ENCODE results near the gene CEP57L1. TPM values are rescaled to one million over a fixed set of nuclear protein-coding genes. Genes with fewer than 3 reads are reported as not detected.
A peak's percentile ranks its signal among the peaks of the same experiment; 100 is the strongest.

Gene CEP57L1
- total and polyA plus RNA-seq, 10 donors: 5.1 to 28.7 (median 12.4) TPM

- intact Hi-C loops (cut with DNase I; ENCODE audit: low total_unique reads): no loop called here
- TF ChIP-seq POLR2AphosphoS5 (IDR thresholded peaks at IDR 0.05) (no peak), POLR2A (IDR thresholded peaks at IDR 0.05) (no peak), CTCF (IDR thresholded peaks at IDR 0.05 in 8 of 11, conservative IDR thresholded peaks at IDR 0.05 in 3 of 11) (no peak)
- no peaks in the 10 kb centered on the region for H3K9me3 ChIP-seq
Observed at GRCh38 chr6:109060571-109060970, 34.7 kb upstream of the CEP57L1 start.

GRCh38 chr6:109062216-109062615 lies 33.1 kb upstream of the CEP57L1 start:
- Histone ChIP-seq H3K9me3 (no peaks in the 10 kb centered on the region), H3K36me3 (no peaks in the 10 kb centered on the region), H3K27ac (no peak overlapping the region), H3K27me3 (replicated peaks in 1 of 7) (no peaks in the 10 kb centered on the region), H3K4me1 (peaks cover 8 to 64% (median 39%) of the 10 kb centered on the region in 6 donors), H3K4me3 (no peak overlapping the region)
- TF ChIP-seq CTCF (IDR thresholded peaks at IDR 0.05 in 8 of 11, conservative IDR thresholded peaks at IDR 0.05 in 3 of 11) (no peak), POLR2AphosphoS5 (IDR thresholded peaks at IDR 0.05) (no peak), POLR2A (IDR thresholded peaks at IDR 0.05) (no peak)
- intact Hi-C loops (cut with DNase I; ENCODE audit: low total_unique reads): no loop called here
- DNase-seq: no peak
- WGBS, 5 donors: 83 to 98% (median 95%) methylated on average over 5 of the region's 5 CpGs

More at GRCh38 chr6:109060571-109060970, 34.7 kb upstream of the CEP57L1 start:
- Histone ChIP-seq H3K27me3 (replicated peaks in 1 of 7) (no peaks in the 10 kb centered on the region), H3K36me3 (no peaks in the 10 kb centered on the region), H3K4me3 (no peak overlapping the region), H3K4me1 (peaks cover 8 to 50% (median 36%) of the 10 kb centered on the region in 6 donors), H3K27ac (peak overlapping the region in 5 of 8 donors; percentile 51 to 80 (median 69))
- no peak for DNase-seq
- 60 to 79% (median 64%) methylated on average over 2 of the region's 2 CpGs for WGBS, 5 donors

- Histone ChIP-seq H3K4me1 (peaks cover 8 to 68% (median 41%) of the 10 kb centered on the region in 6 donors), H3K27me3 (replicated peaks in 1 of 7) (no peaks in the 10 kb centered on the region), H3K36me3 (no peaks in the 10 kb centered on the region), H3K4me3 (no peak overlapping the region), H3K9me3 (no peaks in the 10 kb centered on the region), H3K27ac (no peak overlapping the region)
- intact Hi-C loops (cut with DNase I; ENCODE audit: low total_unique reads): no loop called here
- no peak for TF ChIP-seq POLR2AphosphoS5 (IDR thresholded peaks at IDR 0.05)
- no peak for TF ChIP-seq POLR2A (IDR thresholded peaks at IDR 0.05)
- no peak for TF ChIP-seq CTCF (IDR thresholded peaks at IDR 0.05 in 8 of 11, conservative IDR thresholded peaks at IDR 0.05 in 3 of 11)
- 86 to 92% (median 87%) methylated on average over 4 of the region's 4 CpGs for WGBS, 5 donors
- no peak for DNase-seq
Observed at GRCh38 chr6:109062767-109063352, 32.4 kb upstream of the CEP57L1 start.

DNA sequence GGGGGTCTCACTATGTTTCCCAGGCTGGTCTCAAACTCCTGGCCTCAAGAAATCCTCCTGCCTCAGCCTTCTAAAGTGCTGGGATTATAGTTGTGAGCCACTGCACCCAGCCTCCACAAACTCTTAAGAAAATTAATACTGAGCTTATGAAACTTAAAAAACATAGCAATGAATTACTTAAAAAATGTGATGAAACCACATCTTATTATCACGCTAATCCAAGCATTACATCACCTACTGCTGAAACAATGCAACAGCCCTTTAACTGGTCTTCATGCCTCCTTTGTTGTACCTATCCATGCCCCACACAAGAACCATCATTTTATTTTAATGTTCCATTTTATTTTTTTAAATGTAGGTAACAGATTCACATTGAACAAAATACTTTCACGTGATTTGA lies 25.6 kb upstream of the CEP57L1 start:
- intact Hi-C loops (cut with DNase I; ENCODE audit: low total_unique reads): loop anchor here (5.0 to 10.0 kb wide), 2 partner anchors 165 to 527 kb away; no protein-coding TSS in a partner anchor
- 64 to 88% (median 73%) methylated on average over 2 of the region's 2 CpGs for WGBS, 5 donors
- TF ChIP-seq CTCF (IDR thresholded peaks at IDR 0.05 in 8 of 11, conservative IDR thresholded peaks at IDR 0.05 in 3 of 11) (no peak), POLR2AphosphoS5 (IDR thresholded peaks at IDR 0.05) (no peak), POLR2A (IDR thresholded peaks at IDR 0.05) (no peak)
- H3K4me3 ChIP-seq: no peak overlapping the region
- H3K36me3 ChIP-seq: no peaks in the 10 kb centered on the region
- H3K27me3 ChIP-seq (replicated peaks in 1 of 7): no peaks in the 10 kb centered on the region
- no peak for DNase-seq
- no peaks in the 10 kb centered on the region for H3K9me3 ChIP-seq
- H3K27ac ChIP-seq: peak overlapping the region in 2 of 8 donors; percentile 17 to 36
- H3K4me1 ChIP-seq: peaks cover 17 to 73% (median 37%) of the 10 kb centered on the region in 6 donors
